Neuronal stem cell (in vitro differentiated cells): ENCODE results near the gene MYO16.

ENCODE experiments used
- DNase-seq: peaks from one replicate; pipeline ENCODE4 v3.0.0-alpha.2; 2013; ENCODE audit warnings: low spot score
- H2AFZ ChIP-seq: one replicate; pipeline ENCODE4 v1.6.1; 2013; ENCODE audit warnings: mild to moderate bottlenecking, low read length, inconsistent platforms
- H2AK5ac ChIP-seq: 2 replicates; pipeline ENCODE4 v1.6.1; 2013; ENCODE audit warnings: low read depth, mild to moderate bottlenecking, inconsistent platforms, low read length, moderate library complexity, mixed read lengths
- H2BK120ac ChIP-seq: 2 replicates; pipeline ENCODE4 v1.6.1; 2013; ENCODE audit warnings: low read depth, mild to moderate bottlenecking, inconsistent platforms, low read length, moderate library complexity, mixed read lengths
- H2BK12ac ChIP-seq: one replicate; pipeline ENCODE4 v1.6.1; 2013; ENCODE audit warnings: low read length, inconsistent platforms
- H2BK15ac ChIP-seq: 2 replicates; pipeline ENCODE4 v1.6.1; 2013; ENCODE audit warnings: mild to moderate bottlenecking, low read length, inconsistent platforms, mixed read lengths
- H2BK5ac ChIP-seq: one replicate; pipeline ENCODE4 v1.6.1; 2013; ENCODE audit warnings: inconsistent platforms, mild to moderate bottlenecking, low read length, moderate library complexity
- H3K14ac ChIP-seq: one replicate; pipeline ENCODE4 v1.6.1; 2013; ENCODE audit warnings: low read length, inconsistent platforms
- H3K18ac ChIP-seq: 2 replicates; pipeline ENCODE4 v1.6.1; 2013; ENCODE audit warnings: low read length, inconsistent platforms
- H3K23ac ChIP-seq: 2 replicates; pipeline ENCODE4 v1.6.1; 2013; ENCODE audit warnings: low read depth, mild to moderate bottlenecking, mixed read lengths, low read length, inconsistent platforms; ENCODE audit not compliant: poor library complexity
- H3K27ac ChIP-seq: replicated peaks from 3 replicates; pipeline ENCODE4 v1.5.1; 2013; ENCODE audit warnings: low read length, inconsistent platforms
- H3K27me3 ChIP-seq, 3 experiments: 2 replicates each; pipeline ENCODE4 v1.6.1; 2013; ENCODE audit warnings: low read length in 3 of 3, mild to moderate bottlenecking in 2 of 3, inconsistent platforms in 1 of 3, low read depth in 1 of 3, mixed read lengths in 1 of 3, moderate library complexity in 1 of 3; ENCODE audit not compliant: control insufficient read depth in 3 of 3, insufficient read depth in 3 of 3
- H3K36me3 ChIP-seq, 2 donors: replicated peaks in 1 of 2; 2 replicates each; pipeline ENCODE4 v1.6.1; 2013; ENCODE audit warnings: low read length in 2 of 2; ENCODE audit not compliant: control insufficient read depth in 2 of 2, insufficient read depth in 2 of 2
- H3K4ac ChIP-seq: 2 replicates; pipeline ENCODE4 v1.6.1; 2013; ENCODE audit warnings: inconsistent platforms, mild to moderate bottlenecking, low read length, moderate library complexity
- H3K4me1 ChIP-seq, 2 donors: 1 replicate in 1 of 2; 2 replicates in 1 of 2; pipeline ENCODE4 v1.6.1; 2013; ENCODE audit warnings: low read length in 2 of 2, low read depth in 1 of 2; ENCODE audit not compliant: control insufficient read depth in 2 of 2, insufficient read depth in 1 of 2
- H3K4me2 ChIP-seq: one replicate; pipeline ENCODE4 v1.6.1; 2013; ENCODE audit warnings: mild to moderate bottlenecking, low read length, inconsistent platforms; ENCODE audit not compliant: insufficient read depth, poor library complexity, severe bottlenecking
- H3K4me3 ChIP-seq, 2 donors: 2 replicates each; pipeline ENCODE4 v1.5.1; 2013; ENCODE audit warnings: low read length in 2 of 2, mild to moderate bottlenecking in 2 of 2, inconsistent platforms in 1 of 2, moderate library complexity in 1 of 2
- H3K79me1 ChIP-seq: one replicate; pipeline ENCODE4 v1.6.1; 2013; ENCODE audit warnings: low read depth, mild to moderate bottlenecking, inconsistent platforms, low read length, moderate library complexity
- H3K9ac ChIP-seq: one replicate; pipeline ENCODE4 v1.6.1; 2013; ENCODE audit warnings: mild to moderate bottlenecking, low read depth, low read length, inconsistent platforms; ENCODE audit not compliant: poor library complexity
- H3K9me3 ChIP-seq, 2 donors: replicated peaks in 1 of 2; 2 replicates each; pipeline versions ENCODE3 to v1.6.1; 2013; ENCODE audit warnings: low read length in 2 of 2, mild to moderate bottlenecking in 2 of 2, inconsistent platforms in 1 of 2, low read depth in 1 of 2, mixed read lengths in 1 of 2, moderate library complexity in 1 of 2; ENCODE audit not compliant: control insufficient read depth in 2 of 2, insufficient read depth in 1 of 2
- H4K8ac ChIP-seq: one replicate; pipeline ENCODE4 v1.6.1; 2013; ENCODE audit warnings: low read depth, mild to moderate bottlenecking, inconsistent platforms, low read length, moderate library complexity
- H4K91ac ChIP-seq: one replicate; pipeline ENCODE4 v1.6.1; 2013; ENCODE audit warnings: low read length, low read depth, mild to moderate bottlenecking, inconsistent platforms; ENCODE audit not compliant: poor library complexity
- WGBS, 2 donors: extraction: QIAGEN DNeasy Blood & Tissue Kit; methylation state at CpG; one replicate each; pipeline ENCODE4 v1.1.7; 2013; ENCODE audit warnings: missing lambda C conversion rate in 2 of 2, mixed read lengths in 1 of 2; ENCODE audit not compliant: insufficient read length in 2 of 2, insufficient replicate concordance in 1 of 2; ENCODE audit errors: extremely low coverage in 2 of 2; 5-methylcytosine and 5-hydroxymethylcytosine counted together

The MYO16 gene

GRCh38 chr13:109135018-109135417 lies 505.6 kb downstream of the MYO16 start:
- Histone ChIP-seq H2AK5ac (no peak overlapping the region), H3K4me1 (peaks cover 5 to 10% of the 10 kb centered on the region in 2 donors), H3K14ac (no peak overlapping the region), H2BK5ac (no peak overlapping the region), H2BK15ac (no peak overlapping the region), H2BK12ac (no peak overlapping the region), H2BK120ac (no peak overlapping the region), H3K9ac (no peak overlapping the region), H3K9me3 (peaks cover 6% of the 10 kb centered on the region in 2 donors), H3K23ac (no peak overlapping the region), H3K79me1 (no peaks in the 10 kb centered on the region), H3K27ac (no peak overlapping the region), H3K4ac (no peak overlapping the region), H3K4me3 (no peak overlapping the region), H4K91ac (no peak overlapping the region), H3K4me2 (no peak overlapping the region), H4K8ac (no peak overlapping the region), H3K18ac (no peak overlapping the region), H2AFZ (no peak overlapping the region), H3K27me3 (no peaks in the 10 kb centered on the region), H3K36me3 (no peaks in the 10 kb centered on the region)
- no peak for DNase-seq
- no CpG with 5 or more reads among the region's 6 CpGs for WGBS, 2 donors

- H3K4me1 ChIP-seq: peaks cover 2% of the 10 kb centered on the region in 2 donors
- no peak overlapping the region for H3K4me3 ChIP-seq
- H3K4ac ChIP-seq: no peak overlapping the region
- no peak overlapping the region for H2BK5ac ChIP-seq
- no peaks in the 10 kb centered on the region for H3K27me3 ChIP-seq
- no peaks in the 10 kb centered on the region for H3K36me3 ChIP-seq
- H2AK5ac ChIP-seq: no peak overlapping the region
- no peak overlapping the region for H2AFZ ChIP-seq
- WGBS, 2 donors: no CpG with 5 or more reads among the region's 2 CpGs
- no peak overlapping the region for H2BK12ac ChIP-seq
- H3K18ac ChIP-seq: peak overlapping the region; percentile 65
- no peak overlapping the region for H3K14ac ChIP-seq
- no peak overlapping the region for H4K91ac ChIP-seq
- H3K4me2 ChIP-seq: no peak overlapping the region
- no peak overlapping the region for H3K23ac ChIP-seq
- no peaks in the 10 kb centered on the region for H3K79me1 ChIP-seq
- no peak overlapping the region for H2BK120ac ChIP-seq
- no peak overlapping the region for H3K9ac ChIP-seq
- no peak overlapping the region for H3K27ac ChIP-seq
- H2BK15ac ChIP-seq: no peak overlapping the region
- DNase-seq: no peak
- H4K8ac ChIP-seq: no peak overlapping the region
- peaks cover 6 to 10% of the 10 kb centered on the region in 2 donors for H3K9me3 ChIP-seq
Measured at GRCh38 chr13:109136873-109137272, 507.5 kb downstream of the MYO16 start.

GRCh38 chr13:109139346-109139745 lies 509.9 kb downstream of the MYO16 start:
- Histone ChIP-seq H3K4me1 (no peaks in the 10 kb centered on the region), H3K14ac (no peak overlapping the region), H3K9me3 (peaks cover 6 to 10% of the 10 kb centered on the region in 2 donors), H2AK5ac (no peak overlapping the region), H3K4ac (no peak overlapping the region), H3K36me3 (no peaks in the 10 kb centered on the region), H4K8ac (no peak overlapping the region), H3K27ac (no peak overlapping the region), H3K4me2 (no peak overlapping the region), H2BK120ac (no peak overlapping the region), H2BK5ac (no peak overlapping the region), H3K79me1 (no peaks in the 10 kb centered on the region), H2AFZ (no peak overlapping the region), H3K4me3 (no peak overlapping the region), H3K18ac (no peak overlapping the region), H3K9ac (no peak overlapping the region), H4K91ac (no peak overlapping the region), H3K23ac (peak overlapping the region; percentile 36), H3K27me3 (no peaks in the 10 kb centered on the region), H2BK12ac (no peak overlapping the region), H2BK15ac (no peak overlapping the region)
- WGBS, 2 donors: no CpG with 5 or more reads among the region's 9 CpGs
- no peak for DNase-seq

GRCh38 chr13:109140054-109140453 lies 510.6 kb downstream of the MYO16 start:
- Histone ChIP-seq H3K18ac (no peak overlapping the region), H2AFZ (no peak overlapping the region), H4K8ac (no peak overlapping the region), H2AK5ac (no peak overlapping the region), H3K4me1 (no peaks in the 10 kb centered on the region), H4K91ac (no peak overlapping the region), H2BK15ac (peak overlapping the region; percentile 84), H2BK120ac (no peak overlapping the region), H2BK12ac (no peak overlapping the region), H3K79me1 (no peaks in the 10 kb centered on the region), H3K4me2 (no peak overlapping the region), H2BK5ac (no peak overlapping the region), H3K23ac (no peak overlapping the region), H3K9ac (peak overlapping the region; percentile 68), H3K36me3 (no peaks in the 10 kb centered on the region), H3K4me3 (no peak overlapping the region), H3K27ac (no peak overlapping the region), H3K9me3 (peaks cover 6 to 10% of the 10 kb centered on the region in 2 donors), H3K4ac (no peak overlapping the region), H3K27me3 (no peaks in the 10 kb centered on the region), H3K14ac (peak overlapping the region; percentile 66)
- WGBS, 2 donors: no CpG with 5 or more reads among the region's 33 CpGs
- DNase-seq: no peak
